ENCODE measurements around the gene RNF44.

- TF ChIP-seq POLR2A (IDR thresholded peaks at IDR 0.05) (no peak), CTCF (IDR thresholded peaks at IDR 0.05) (no peak)
Measured at GRCh38 chr5:176491901-176492300, 45.3 kb downstream of the RNF44 start.
